Small intestine (tissue), 7 donors: Measurements from ENCODE around the gene EIF2S3B. TPM values are rescaled to one million over a fixed set of nuclear protein-coding genes. Genes with fewer than 3 reads are reported as not detected.
A peak's percentile ranks its signal among the peaks of the same experiment; 100 is the strongest.

ENCODE experiments used
- DNase-seq, 2 donors: peaks; one replicate each; pipeline versions ENCODE4 v3.0.0 to v3.0.0-alpha.2; 2013
- FAIRE-seq: peaks from 2 replicates; lab custom pipeline; 2012; peaks lifted over from hg19 to GRCh38; lab: Jason Lieb, UNC
- H3K27ac ChIP-seq, 3 donors: one replicate each; pipeline ENCODE4 v1.5.1; 2013; ENCODE audit warnings: low read length in 2 of 3, mild to moderate bottlenecking in 2 of 3, control low read depth in 1 of 3, inconsistent platforms in 1 of 3, low read depth in 1 of 3, moderate library complexity in 1 of 3
- H3K27me3 ChIP-seq, 3 donors: one replicate each; pipeline ENCODE4 v1.6.1; 2013; ENCODE audit warnings: low read length in 3 of 3, inconsistent platforms in 1 of 3; ENCODE audit not compliant: control insufficient read depth in 3 of 3, insufficient read depth in 3 of 3
- H3K36me3 ChIP-seq, 3 donors: one replicate each; pipeline ENCODE4 v1.6.1; 2013; ENCODE audit warnings: low read length in 3 of 3, inconsistent platforms in 1 of 3, low read depth in 1 of 3, mild to moderate bottlenecking in 1 of 3, moderate library complexity in 1 of 3; ENCODE audit not compliant: control insufficient read depth in 3 of 3, insufficient read depth in 2 of 3
- H3K4me1 ChIP-seq, 3 donors: one replicate each; pipeline ENCODE4 v1.6.1; 2013; ENCODE audit warnings: low read length in 2 of 3, inconsistent platforms in 1 of 3, low read depth in 1 of 3, mild to moderate bottlenecking in 1 of 3, moderate library complexity in 1 of 3; ENCODE audit not compliant: control insufficient read depth in 3 of 3, insufficient read depth in 2 of 3
- H3K4me3 ChIP-seq, 3 donors: one replicate each; pipeline ENCODE4 v1.5.1; 2013; ENCODE audit warnings: low read length in 3 of 3, control low read depth in 1 of 3, inconsistent platforms in 1 of 3, low read depth in 1 of 3, mild to moderate bottlenecking in 1 of 3, moderate library complexity in 1 of 3
- H3K9me3 ChIP-seq, 2 donors: one replicate each; pipeline ENCODE4 v1.6.1; 2013; ENCODE audit warnings: low read depth in 1 of 2, low read length in 1 of 2; ENCODE audit not compliant: control insufficient read depth in 2 of 2, insufficient read depth in 1 of 2
- WGBS, 3 donors: extraction: QIAGEN DNeasy Blood & Tissue Kit; methylation state at CpG; one replicate each; pipeline ENCODE4 v1.1.7; 2013; 5-methylcytosine and 5-hydroxymethylcytosine counted together
- polyA plus RNA-seq, 4 donors: library from polyadenylated mRNA; stranded (reverse) in 3 of 4; unstranded in 1 of 4; fragments of 200-250 nt in 3 of 4; fragments of 120-200 nt in 1 of 4; gene quantifications; one replicate each; pipeline versions ENCODE4 v1.2.1 to v1.2.3, GENCODE V29; 2013
- donor health status: healthy with polysubstance abuse.
- donor health status: control.
- donor health status: control.
- donor health status: Bipolar disorder and iron deficiency.
- donor health status: healthy.

Gene EIF2S3B
- polyA plus RNA-seq, 4 donors, result 0.51 to 4.0 (median 0.89) TPM; not detected in 1

GRCh38 chr12:10491766-10492165, 13.9 kb upstream of the EIF2S3B start:
- Histone ChIP-seq H3K4me3 (no peak overlapping the region), H3K36me3 (no peaks in the 10 kb centered on the region), H3K9me3 (no peaks in the 10 kb centered on the region), H3K4me1 (no peaks in the 10 kb centered on the region), H3K27ac (no peak overlapping the region), H3K27me3 (no peaks in the 10 kb centered on the region)
- DNase-seq (no peak), FAIRE-seq (no peak)
- WGBS, 3 donors, result 73% methylated on average over 4 of the region's 4 CpGs

GRCh38 chr12:10497602-10498001, 8.1 kb upstream of the EIF2S3B start:
- H3K4me3 ChIP-seq, result no peak overlapping the region
- no peaks in the 10 kb centered on the region for H3K9me3 ChIP-seq
- no peak for FAIRE-seq
- peak in 1 of 2 donors; percentile 30 for DNase-seq
- H3K4me1 ChIP-seq, result no peaks in the 10 kb centered on the region
- no peaks in the 10 kb centered on the region for H3K36me3 ChIP-seq
- WGBS, 3 donors, result 31 to 58% (median 48%) methylated on average over 2 of the region's 2 CpGs
- H3K27ac ChIP-seq, result no peak overlapping the region
- no peaks in the 10 kb centered on the region for H3K27me3 ChIP-seq

- 0 to 37% (median 13%) methylated on average over 1 of the region's 1 CpG for WGBS, 3 donors
These were observed 7.6 kb upstream of the EIF2S3B start for GRCh38 chr12:10498042-10498441.

GRCh38 chr12:10501030-10501429, 4.7 kb upstream of the EIF2S3B start:
- Histone ChIP-seq H3K4me1 (no peaks in the 10 kb centered on the region), H3K27ac (no peak overlapping the region)

More at GRCh38 chr12:10498042-10498441, 7.6 kb upstream of the EIF2S3B start:
- H3K36me3 ChIP-seq, result no peaks in the 10 kb centered on the region
- no peaks in the 10 kb centered on the region for H3K4me1 ChIP-seq
- H3K27me3 ChIP-seq, result no peaks in the 10 kb centered on the region
- FAIRE-seq (no peak), DNase-seq (no peak)
- no peak overlapping the region for H3K27ac ChIP-seq
- no peaks in the 10 kb centered on the region for H3K9me3 ChIP-seq
- no peak overlapping the region for H3K4me3 ChIP-seq

GRCh38 chr12:10503460-10503859, 2.2 kb upstream of the EIF2S3B start:
- FAIRE-seq, result no peak

More at GRCh38 chr12:10501030-10501429, 4.7 kb upstream of the EIF2S3B start:
- no peak for FAIRE-seq
- Histone ChIP-seq H3K9me3 (peaks cover 0 to 3% of the 10 kb centered on the region in 2 donors), H3K36me3 (no peaks in the 10 kb centered on the region), H3K27me3 (no peaks in the 10 kb centered on the region), H3K4me3 (no peak overlapping the region)
- WGBS, 3 donors, result 32 to 60% (median 43%) methylated on average over 3 of the region's 3 CpGs
- DNase-seq, result no peak

GRCh38 chr12:10511756-10512355, 6.2 kb downstream of the EIF2S3B start:
- H3K36me3 ChIP-seq, result no peaks in the 10 kb centered on the region
- no peak overlapping the region for H3K27ac ChIP-seq
- no peaks in the 10 kb centered on the region for H3K27me3 ChIP-seq
- H3K4me3 ChIP-seq, result no peak overlapping the region
- H3K4me1 ChIP-seq, result no peaks in the 10 kb centered on the region
- H3K9me3 ChIP-seq, result no peaks in the 10 kb centered on the region
- no peak for FAIRE-seq
- no peak for DNase-seq
- 53 to 74% (median 56%) methylated on average over 5 of the region's 5 CpGs for WGBS, 3 donors

More at GRCh38 chr12:10503460-10503859, 2.2 kb upstream of the EIF2S3B start:
- WGBS, 3 donors, result 45 to 70% (median 68%) methylated on average over 1 of the region's 1 CpG
- H3K36me3 ChIP-seq, result no peaks in the 10 kb centered on the region
- no peak for DNase-seq
- H3K9me3 ChIP-seq, result peaks cover 0 to 3% of the 10 kb centered on the region in 2 donors
- no peak overlapping the region for H3K4me3 ChIP-seq
- no peak overlapping the region for H3K27ac ChIP-seq
- H3K27me3 ChIP-seq, result no peaks in the 10 kb centered on the region
- H3K4me1 ChIP-seq, result no peaks in the 10 kb centered on the region

- no peaks in the 10 kb centered on the region for H3K4me1 ChIP-seq
- WGBS, 3 donors, result 73 to 82% (median 77%) methylated on average over 4 of the region's 4 CpGs
- FAIRE-seq, result no peak
- no peak overlapping the region for H3K4me3 ChIP-seq
- no peaks in the 10 kb centered on the region for H3K27me3 ChIP-seq
- H3K9me3 ChIP-seq, result no peaks in the 10 kb centered on the region
- DNase-seq, result no peak
- H3K27ac ChIP-seq, result no peak overlapping the region
- no peaks in the 10 kb centered on the region for H3K36me3 ChIP-seq
These were observed 7.1 kb downstream of the EIF2S3B start for GRCh38 chr12:10512798-10513197.

- FAIRE-seq, result no peak
- Histone ChIP-seq H3K4me3 (no peak overlapping the region), H3K36me3 (no peaks in the 10 kb centered on the region), H3K27me3 (no peaks in the 10 kb centered on the region), H3K27ac (no peak overlapping the region), H3K9me3 (no peaks in the 10 kb centered on the region), H3K4me1 (no peaks in the 10 kb centered on the region)
- WGBS, 3 donors, result 69 to 86% (median 75%) methylated on average over 2 of the region's 2 CpGs
- no peak for DNase-seq
These were observed 15.9 kb downstream of the EIF2S3B start for GRCh38 chr12:10521555-10521954.
